Measurements from ENCODE around the gene TOMM5. TPM values are rescaled to one million over a fixed set of nuclear protein-coding genes. Genes with fewer than 3 reads are reported as not detected.

Gene TOMM5
- total RNA-seq, 2 donors from 2014 or later = 110 to 115 TPM

DNA sequence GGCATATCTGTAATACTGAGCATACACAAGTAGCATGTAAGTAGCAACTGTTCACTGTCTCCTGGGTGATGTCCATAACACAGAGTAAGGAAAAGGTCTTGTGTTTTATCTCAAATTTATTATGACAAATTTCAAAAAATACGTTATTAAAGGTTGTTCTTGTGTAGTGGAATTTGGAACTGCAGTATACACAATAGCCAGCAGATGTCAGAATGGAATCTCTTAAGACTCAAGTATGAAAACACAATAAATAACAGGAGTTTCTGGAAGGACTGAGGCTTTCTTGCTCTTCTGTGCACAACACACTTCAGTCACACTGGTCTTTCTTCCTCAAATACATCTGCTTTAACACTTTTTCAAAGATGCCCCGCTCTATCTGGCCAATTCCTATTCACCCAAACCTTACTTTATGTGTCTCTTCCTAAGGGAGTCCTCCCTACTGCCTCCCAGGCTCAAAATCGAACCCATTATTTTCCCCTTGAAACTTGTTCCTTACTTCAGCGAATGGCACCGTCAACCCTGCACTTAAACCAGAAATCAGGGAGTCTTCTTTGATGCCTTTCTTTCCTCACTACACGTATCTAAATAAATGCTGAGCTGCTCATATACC lies 9.7 kb downstream of the TOMM5 start:
- Histone ChIP-seq H3K9me3 (ENCODE audit: control insufficient read depth, low read length) (no peaks in the 10 kb centered on the region), H3K4me3 (ENCODE audit: low read length) (no peak overlapping the region), H3K36me3 (ENCODE audit: control insufficient read depth, insufficient read depth, low read length) (peaks cover 76% of the 10 kb centered on the region), H3K9ac (ENCODE audit: extremely low read depth, low read length, poor library complexity, severe bottlenecking) (no peak overlapping the region), H3K4me1 (ENCODE audit: control insufficient read depth, insufficient read depth, low read length) (no peaks in the 10 kb centered on the region), H3K27ac (ENCODE audit: low read depth, low read length) (no peak overlapping the region), H3K27me3 (ENCODE audit: control insufficient read depth, insufficient read depth, low read length, poor library complexity, severe bottlenecking) (no peaks in the 10 kb centered on the region)
- H3K4me1 Mint-ChIP-seq = no peaks in the 10 kb centered on the region
- H3K27ac Mint-ChIP-seq = no peak overlapping the region
- peaks cover 37% of the 10 kb centered on the region for H3K36me3 Mint-ChIP-seq (ENCODE audit: low read depth)
- WGBS, 2 experiments (ENCODE audit: insufficient coverage in 1 of 2, insufficient read length in 1 of 2) = 91 to 94% methylated on average over 4 to 6 of the region's 6 CpGs
- TF ChIP-seq, protein P1, sequence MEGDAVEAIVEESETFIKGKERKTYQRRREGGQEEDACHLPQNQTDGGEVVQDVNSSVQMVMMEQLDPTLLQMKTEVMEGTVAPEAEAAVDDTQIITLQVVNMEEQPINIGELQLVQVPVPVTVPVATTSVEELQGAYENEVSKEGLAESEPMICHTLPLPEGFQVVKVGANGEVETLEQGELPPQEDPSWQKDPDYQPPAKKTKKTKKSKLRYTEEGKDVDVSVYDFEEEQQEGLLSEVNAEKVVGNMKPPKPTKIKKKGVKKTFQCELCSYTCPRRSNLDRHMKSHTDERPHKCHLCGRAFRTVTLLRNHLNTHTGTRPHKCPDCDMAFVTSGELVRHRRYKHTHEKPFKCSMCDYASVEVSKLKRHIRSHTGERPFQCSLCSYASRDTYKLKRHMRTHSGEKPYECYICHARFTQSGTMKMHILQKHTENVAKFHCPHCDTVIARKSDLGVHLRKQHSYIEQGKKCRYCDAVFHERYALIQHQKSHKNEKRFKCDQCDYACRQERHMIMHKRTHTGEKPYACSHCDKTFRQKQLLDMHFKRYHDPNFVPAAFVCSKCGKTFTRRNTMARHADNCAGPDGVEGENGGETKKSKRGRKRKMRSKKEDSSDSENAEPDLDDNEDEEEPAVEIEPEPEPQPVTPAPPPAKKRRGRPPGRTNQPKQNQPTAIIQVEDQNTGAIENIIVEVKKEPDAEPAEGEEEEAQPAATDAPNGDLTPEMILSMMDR (conservative IDR thresholded peaks at IDR 0.05) = peak; percentile 75
- H3K9me3 Mint-ChIP-seq = no peaks in the 10 kb centered on the region
- H3K27me3 Mint-ChIP-seq (ENCODE audit: insufficient read depth) = no peaks in the 10 kb centered on the region
- DNase-seq = no peak
- H3K4me3 Mint-ChIP-seq = no peak overlapping the region

DNA sequence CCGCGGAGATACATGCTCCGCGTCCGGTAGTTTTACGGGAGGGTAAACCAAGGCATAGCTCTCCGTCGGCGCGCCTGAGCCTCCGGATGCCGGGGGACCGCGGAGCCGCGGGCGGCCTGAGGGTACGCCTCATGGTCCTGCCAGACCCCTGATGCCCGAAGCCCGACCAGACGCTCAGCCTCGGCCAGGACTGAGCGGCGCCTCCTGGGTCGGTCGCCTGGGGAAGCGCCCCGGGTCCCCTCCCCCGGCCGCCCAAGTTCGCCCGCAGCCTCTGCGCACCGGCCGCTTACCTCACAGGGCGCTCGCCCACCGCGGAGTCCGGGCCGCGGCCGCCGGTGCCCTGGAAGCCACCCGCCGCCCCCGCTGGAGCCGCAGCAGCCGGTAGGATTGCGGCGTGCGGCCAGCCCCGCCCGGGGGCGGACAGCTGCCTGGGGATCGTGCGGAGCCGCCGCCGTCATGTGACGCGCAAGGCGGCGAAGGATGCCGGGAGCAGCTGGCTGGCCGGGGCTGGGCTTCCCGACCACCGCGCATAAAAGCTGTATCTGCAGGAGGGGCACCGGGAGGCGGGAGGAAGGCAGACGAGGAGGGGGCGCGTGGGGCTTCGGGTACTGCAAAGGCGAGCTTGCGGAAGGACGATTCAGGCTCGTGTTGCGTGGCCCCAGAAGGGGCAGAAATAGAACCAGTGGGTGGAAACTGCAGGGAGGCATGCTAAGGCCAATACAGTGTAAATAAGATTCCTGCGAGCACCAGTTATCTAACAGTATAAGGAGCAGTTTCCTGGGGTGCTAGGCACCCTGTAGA lies 16.3 kb downstream of the TOMM5 start, which contains the start of gene FBXO10:
Gene FBXO10 (minus strand): TSS at position 460 of the 801 bp plus-strand sequence. CDS start 34,612 bp downstream, outside the sequence.
- peaks cover 10% of the 10 kb centered on the region for H3K4me1 ChIP-seq (ENCODE audit: control insufficient read depth, insufficient read depth, low read length)
- TF ChIP-seq, protein P1 (conservative IDR thresholded peaks at IDR 0.05) = no peak
- no peaks in the 10 kb centered on the region for H3K27me3 Mint-ChIP-seq (ENCODE audit: insufficient read depth)

DNA sequence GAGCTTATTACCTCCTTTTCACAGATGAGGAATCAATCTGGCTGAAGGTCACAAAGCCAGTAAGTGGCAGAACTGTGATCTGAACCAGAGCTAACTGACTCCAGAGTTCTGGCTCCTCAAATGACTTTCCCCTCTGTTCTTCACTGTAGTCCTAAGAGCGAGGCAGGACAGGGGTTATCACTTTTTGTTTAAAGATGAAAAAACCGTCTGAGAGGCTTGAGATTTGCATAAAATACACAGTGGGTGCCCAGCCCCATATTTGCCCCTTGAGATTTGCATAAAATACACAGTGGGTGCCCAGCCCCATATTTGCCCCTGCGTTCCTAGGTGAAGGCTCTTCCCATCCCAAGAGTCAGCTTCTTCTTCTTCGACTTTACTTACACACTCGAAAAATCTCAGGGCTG lies 16.9 kb downstream of the TOMM5 start:
- H3K9me3 ChIP-seq (ENCODE audit: control insufficient read depth, low read length) = no peaks in the 10 kb centered on the region
- H3K4me3 Mint-ChIP-seq = peak overlapping the region; percentile 82
- peak overlapping the region; percentile 89 for H3K27ac Mint-ChIP-seq
- H3K9ac ChIP-seq (ENCODE audit: extremely low read depth, low read length, poor library complexity, severe bottlenecking) = peak overlapping the region; percentile 56
- peaks cover 6% of the 10 kb centered on the region for H3K36me3 Mint-ChIP-seq (ENCODE audit: low read depth)
- peaks cover 15% of the 10 kb centered on the region for H3K36me3 ChIP-seq (ENCODE audit: control insufficient read depth, insufficient read depth, low read length)
- TF ChIP-seq, protein P1 (conservative IDR thresholded peaks at IDR 0.05) = no peak
- peak overlapping the region; percentile 87 for H3K4me3 ChIP-seq (ENCODE audit: low read length)
- no peak for DNase-seq
- peak overlapping the region; percentile 88 for H3K27ac ChIP-seq (ENCODE audit: low read depth, low read length)
- H3K4me1 ChIP-seq (ENCODE audit: control insufficient read depth, insufficient read depth, low read length) = peaks cover 10% of the 10 kb centered on the region
- H3K9me3 Mint-ChIP-seq = no peaks in the 10 kb centered on the region
- H3K27me3 Mint-ChIP-seq (ENCODE audit: insufficient read depth) = no peaks in the 10 kb centered on the region
- no peaks in the 10 kb centered on the region for H3K27me3 ChIP-seq (ENCODE audit: control insufficient read depth, insufficient read depth, low read length, poor library complexity, severe bottlenecking)
- WGBS, 2 experiments (ENCODE audit: insufficient coverage in 1 of 2, insufficient read length in 1 of 2) = 9 to 19% methylated on average over 5 of the region's 5 CpGs
- H3K4me1 Mint-ChIP-seq = peaks cover 38% of the 10 kb centered on the region

More for the DNA sequence above, 16.3 kb downstream of the TOMM5 start, which contains the start of gene FBXO10:
- DNase-seq = peak; percentile 91
- H3K4me1 Mint-ChIP-seq = peaks cover 38% of the 10 kb centered on the region
- peaks cover 6% of the 10 kb centered on the region for H3K36me3 Mint-ChIP-seq (ENCODE audit: low read depth)
- peak within 1 kb of the TSS; percentile 98 for H3K27ac Mint-ChIP-seq
- peak within 1 kb of the TSS; percentile 82 for H3K4me3 Mint-ChIP-seq
- peak within 1 kb of the TSS; percentile 88 for H3K27ac ChIP-seq (ENCODE audit: low read depth, low read length)
- no peaks in the 10 kb centered on the region for H3K9me3 Mint-ChIP-seq
- H3K27me3 ChIP-seq (ENCODE audit: control insufficient read depth, insufficient read depth, low read length, poor library complexity, severe bottlenecking) = no peaks in the 10 kb centered on the region
- no peaks in the 10 kb centered on the region for H3K9me3 ChIP-seq (ENCODE audit: control insufficient read depth, low read length)
- H3K9ac ChIP-seq (ENCODE audit: extremely low read depth, low read length, poor library complexity, severe bottlenecking) = peak within 1 kb of the TSS; percentile 56
- H3K36me3 ChIP-seq (ENCODE audit: control insufficient read depth, insufficient read depth, low read length) = peaks cover 21% of the 10 kb centered on the region
- H3K4me3 ChIP-seq (ENCODE audit: low read length) = peak within 1 kb of the TSS; percentile 87
- 1 to 3% methylated on average over 26 to 81 of the region's 81 CpGs for WGBS, 2 experiments (ENCODE audit: insufficient coverage in 1 of 2, insufficient read length in 1 of 2)

Measured in endodermal cell (in vitro differentiated cells).